HG03469 (cell line): ENCODE results near the gene LMCD1.

Experiments used
- ATAC-seq: cut with Tn5 transposase; IDR thresholded peaks from one replicate; pipeline ENCODE4 v1.9.1; 2021; ENCODE audit warnings: mild to moderate bottlenecking, moderate library complexity, moderate number of reproducible peaks; ENCODE audit not compliant: unreplicated experiment

Gene LMCD1

GRCh38 chr3:8501371-8502131 lies at the start of gene LMCD1:
Gene LMCD1 (plus strand): TSS chr3:8501823. CDS start chr3:8501939, 116 bp downstream.
- ATAC-seq, result peak; percentile 96

- ATAC-seq, result no peak
Observed at GRCh38 chr3:8452112-8452511, 49.5 kb upstream of the LMCD1 start.

- no peak for ATAC-seq
Observed at GRCh38 chr3:8453153-8453552, 48.5 kb upstream of the LMCD1 start.

- ATAC-seq, result no peak
Observed at GRCh38 chr3:8455526-8456411, 45.9 kb upstream of the LMCD1 start.

GRCh38 chr3:8456412-8456811 lies 45.2 kb upstream of the LMCD1 start:
- no peak for ATAC-seq

- no peak for ATAC-seq
Observed at GRCh38 chr3:8457039-8457438, 44.6 kb upstream of the LMCD1 start.

GRCh38 chr3:8458238-8458661 lies 43.4 kb upstream of the LMCD1 start:
- ATAC-seq, result no peak

- no peak for ATAC-seq
Observed at GRCh38 chr3:8458711-8459110, 42.9 kb upstream of the LMCD1 start.

GRCh38 chr3:8460050-8460708 lies 41.4 kb upstream of the LMCD1 start:
- ATAC-seq, result no peak

GRCh38 chr3:8460815-8461456 lies 40.7 kb upstream of the LMCD1 start:
- no peak for ATAC-seq

GRCh38 chr3:8464668-8465067 lies 37.0 kb upstream of the LMCD1 start:
- no peak for ATAC-seq

GRCh38 chr3:8466526-8466925 lies 35.1 kb upstream of the LMCD1 start:
- ATAC-seq, result no peak

- no peak for ATAC-seq
Observed at GRCh38 chr3:8470801-8471200, 30.8 kb upstream of the LMCD1 start.

GRCh38 chr3:8472549-8472948 lies 29.1 kb upstream of the LMCD1 start:
- ATAC-seq, result no peak

- ATAC-seq, result no peak
Observed at GRCh38 chr3:8473029-8473428, 28.6 kb upstream of the LMCD1 start.

GRCh38 chr3:8473990-8474389 lies 27.6 kb upstream of the LMCD1 start:
- no peak for ATAC-seq

- ATAC-seq, result no peak
Observed at GRCh38 chr3:8474991-8475390, 26.6 kb upstream of the LMCD1 start.

- ATAC-seq, result no peak
Observed at GRCh38 chr3:8480699-8481098, 20.9 kb upstream of the LMCD1 start.

- no peak for ATAC-seq
Observed at GRCh38 chr3:8481380-8481779, 20.2 kb upstream of the LMCD1 start.

- ATAC-seq, result no peak
Observed at GRCh38 chr3:8482263-8482662, 19.4 kb upstream of the LMCD1 start.
